ENCODE measurements around the gene XIST. TPM values are rescaled to one million over a fixed set of nuclear protein-coding genes. Genes with fewer than 3 reads are reported as not detected.
"Not testable (repeated sequence)": the region's sequence is repeated elsewhere in the genome, so short reads cannot be mapped to it uniquely, and the experiment has no call there.

XIST gene
- total RNA-seq, 1 experiment from 2014 or later, result under 0.01 TPM

- no peak for DNase-seq (ENCODE audit: low read depth)
These were observed 12.2 kb downstream of the XIST start for GRCh38 chrX:73840120-73840924.

- no peak for DNase-seq (ENCODE audit: low read depth)
These were observed 13.4 kb downstream of the XIST start for GRCh38 chrX:73839152-73839551.

- no peak for DNase-seq (ENCODE audit: low read depth)
These were observed 14.4 kb downstream of the XIST start for GRCh38 chrX:73838123-73838522.

- no peak for DNase-seq (ENCODE audit: low read depth)
These were observed 15.5 kb downstream of the XIST start for GRCh38 chrX:73836956-73837477.

GRCh38 chrX:73834219-73834618 is 18.3 kb downstream of the XIST start:
- no peak for DNase-seq (ENCODE audit: low read depth)

- no peak for DNase-seq (ENCODE audit: low read depth)
These were observed 20.2 kb downstream of the XIST start for GRCh38 chrX:73832319-73832718.

GRCh38 chrX:73831500-73831899 is 21.0 kb downstream of the XIST start:
- DNase-seq (ENCODE audit: low read depth), result no peak

- DNase-seq (ENCODE audit: low read depth), result no peak
These were observed 21.8 kb downstream of the XIST start for GRCh38 chrX:73830489-73831414.

- no peak for DNase-seq (ENCODE audit: low read depth)
These were observed 22.5 kb downstream of the XIST start for GRCh38 chrX:73829890-73830466.

- DNase-seq (ENCODE audit: low read depth), result no peak
These were observed 24.3 kb downstream of the XIST start for GRCh38 chrX:73828080-73828720.

GRCh38 chrX:73827406-73827805 is 25.1 kb downstream of the XIST start:
- no peak for DNase-seq (ENCODE audit: low read depth)

GRCh38 chrX:73826996-73827395 is 25.5 kb downstream of the XIST start:
- no peak for DNase-seq (ENCODE audit: low read depth)

GRCh38 chrX:73825569-73825968 is 26.9 kb downstream of the XIST start:
- no peak for DNase-seq (ENCODE audit: low read depth)

GRCh38 chrX:73823473-73824004 is 29.0 kb downstream of the XIST start:
- no peak for DNase-seq (ENCODE audit: low read depth)

GRCh38 chrX:73822775-73823174 is 29.7 kb downstream of the XIST start:
- DNase-seq (ENCODE audit: low read depth), result no peak

GRCh38 chrX:73821921-73822559 is 30.5 kb downstream of the XIST start:
- no peak for DNase-seq (ENCODE audit: low read depth)

GRCh38 chrX:73819864-73820558 is 32.5 kb downstream of the XIST start:
- not testable (repeated sequence) for DNase-seq (ENCODE audit: low read depth)

- no peak for DNase-seq (ENCODE audit: low read depth)
These were observed 34.1 kb downstream of the XIST start for GRCh38 chrX:73818200-73819116.
